RWPE2 (cell line): ENCODE data around the gene LGALS1.

Source experiments
- ATAC-seq: fragments of 200-7000 bp; cut with Tn5 transposase; 3 replicates; pipeline ENCODE4 v1.9.1; 2021; ENCODE audit warnings: low read depth
- DNase-seq: peaks from one replicate; pipeline ENCODE4 v3.0.0-alpha.2; 2020; ENCODE audit warnings: low spot score
- H3K27ac ChIP-seq: fragments of 450-650 bp; 2 replicates; pipeline ENCODE4 v1.5.1; 2017; ENCODE audit warnings: mild to moderate bottlenecking; ENCODE audit not compliant: poor library complexity, severe bottlenecking
- H3K27me3 ChIP-seq: fragments of 250-450 bp; sonication (Bioruptor Pico); 2 replicates; pipeline ENCODE4 v1.5.1; 2021; ENCODE audit warnings: mild to moderate bottlenecking, moderate library complexity; ENCODE audit not compliant: insufficient read depth, poor library complexity, severe bottlenecking
- H3K36me3 ChIP-seq: fragments of 250-450 bp; sonication (Bioruptor Pico); 2 replicates; pipeline ENCODE4 v1.5.1; 2020; ENCODE audit warnings: low read depth, mild to moderate bottlenecking, moderate library complexity
- H3K4me1 ChIP-seq: fragments of 250-450 bp; sonication (Bioruptor Pico); 2 replicates; pipeline ENCODE4 v1.5.1; 2021; ENCODE audit warnings: mild to moderate bottlenecking, moderate library complexity; ENCODE audit not compliant: insufficient read depth, poor library complexity, severe bottlenecking
- H3K4me3 ChIP-seq: fragments of 250-450 bp; sonication (Bioruptor Pico); 2 replicates; pipeline ENCODE4 v1.5.1; 2021; ENCODE audit warnings: mild to moderate bottlenecking, moderate library complexity; ENCODE audit not compliant: severe bottlenecking
- H3K9me3 ChIP-seq: fragments of 250-450 bp; sonication (Bioruptor Pico); 2 replicates; pipeline ENCODE4 v1.5.1; 2021; ENCODE audit warnings: mild to moderate bottlenecking, moderate library complexity; ENCODE audit not compliant: severe bottlenecking
- CTCF ChIP-seq: fragments of 450-650 bp; IDR thresholded peaks from one replicate; pipeline ENCODE4 v1.5.1; 2017; ENCODE audit warnings: mild to moderate bottlenecking, moderate library complexity; ENCODE audit not compliant: poor library complexity, severe bottlenecking

LGALS1 gene

GRCh38 chr22:37631448-37632173, 43.8 kb upstream of the LGALS1 start:
- H3K27me3 ChIP-seq = no peaks in the 10 kb centered on the region
- TF ChIP-seq CTCF = no peak
- H3K36me3 ChIP-seq = no peaks in the 10 kb centered on the region
- H3K9me3 ChIP-seq = no peaks in the 10 kb centered on the region
- H3K4me3 ChIP-seq = no peak overlapping the region
- ATAC-seq = no peak
- no peaks in the 10 kb centered on the region for H3K4me1 ChIP-seq
- DNase-seq = peak; percentile 59
- no peak overlapping the region for H3K27ac ChIP-seq

- no peak overlapping the region for H3K27ac ChIP-seq
- no peaks in the 10 kb centered on the region for H3K4me1 ChIP-seq
- no peaks in the 10 kb centered on the region for H3K27me3 ChIP-seq
- ATAC-seq (no peak), DNase-seq (peak; percentile 54)
- H3K4me3 ChIP-seq = no peak overlapping the region
- no peaks in the 10 kb centered on the region for H3K9me3 ChIP-seq
- no peaks in the 10 kb centered on the region for H3K36me3 ChIP-seq
- TF ChIP-seq CTCF = no peak
These were observed 43.0 kb upstream of the LGALS1 start for GRCh38 chr22:37632174-37633088.

- H3K4me1 ChIP-seq = no peaks in the 10 kb centered on the region
- DNase-seq (no peak), ATAC-seq (no peak)
- TF ChIP-seq CTCF = no peak
- H3K36me3 ChIP-seq = no peaks in the 10 kb centered on the region
- H3K27ac ChIP-seq = no peak overlapping the region
- H3K4me3 ChIP-seq = no peak overlapping the region
- no peaks in the 10 kb centered on the region for H3K27me3 ChIP-seq
- H3K9me3 ChIP-seq = no peaks in the 10 kb centered on the region
These were observed 42.3 kb upstream of the LGALS1 start for GRCh38 chr22:37633089-37633624.

GRCh38 chr22:37633625-37634416, 41.6 kb upstream of the LGALS1 start:
- H3K27me3 ChIP-seq = no peaks in the 10 kb centered on the region
- ATAC-seq = no peak
- H3K9me3 ChIP-seq = no peaks in the 10 kb centered on the region
- H3K4me1 ChIP-seq = no peaks in the 10 kb centered on the region
- no peak overlapping the region for H3K27ac ChIP-seq
- H3K36me3 ChIP-seq = no peaks in the 10 kb centered on the region
- DNase-seq = no peak
- no peak overlapping the region for H3K4me3 ChIP-seq
- no peak for TF ChIP-seq CTCF
